Upper lobe of left lung (tissue), 4 donors: ENCODE measurements around the gene RSF1.

Experiments used
- EP300 ChIP-seq, 4 donors: sonication (generic); formaldehyde crosslinking; IDR thresholded peaks; one replicate each; pipeline ENCODE4 v1.5.1; 2017; ENCODE audit warnings: antibody characterized with exemption in 4 of 4, control low read depth in 2 of 4
- POLR2A ChIP-seq, 4 donors: fragments of 450-650 bp; IDR thresholded peaks; one replicate each; pipeline ENCODE4 v1.5.1; 2016 to 2017; ENCODE audit warnings: antibody characterized with exemption in 4 of 4, mild to moderate bottlenecking in 2 of 4
- POLR2AphosphoS5 ChIP-seq, 2 donors: sonication (generic); formaldehyde crosslinking; IDR thresholded peaks; one replicate each; pipeline ENCODE4 v1.5.1; 2017; ENCODE audit warnings: antibody characterized with exemption in 2 of 2
- TF ChIP-seq, protein P1 (sequence below), 6 experiments: fragments of 450-650 bp in 4 of 6; fragments of 200-600 bp in 2 of 6; sonication (generic) in 2 of 6; IDR thresholded peaks; one replicate each; pipeline ENCODE4 v1.5.1; 2016 to 2019; ENCODE audit warnings: antibody characterized with exemption in 6 of 6

DNA sequence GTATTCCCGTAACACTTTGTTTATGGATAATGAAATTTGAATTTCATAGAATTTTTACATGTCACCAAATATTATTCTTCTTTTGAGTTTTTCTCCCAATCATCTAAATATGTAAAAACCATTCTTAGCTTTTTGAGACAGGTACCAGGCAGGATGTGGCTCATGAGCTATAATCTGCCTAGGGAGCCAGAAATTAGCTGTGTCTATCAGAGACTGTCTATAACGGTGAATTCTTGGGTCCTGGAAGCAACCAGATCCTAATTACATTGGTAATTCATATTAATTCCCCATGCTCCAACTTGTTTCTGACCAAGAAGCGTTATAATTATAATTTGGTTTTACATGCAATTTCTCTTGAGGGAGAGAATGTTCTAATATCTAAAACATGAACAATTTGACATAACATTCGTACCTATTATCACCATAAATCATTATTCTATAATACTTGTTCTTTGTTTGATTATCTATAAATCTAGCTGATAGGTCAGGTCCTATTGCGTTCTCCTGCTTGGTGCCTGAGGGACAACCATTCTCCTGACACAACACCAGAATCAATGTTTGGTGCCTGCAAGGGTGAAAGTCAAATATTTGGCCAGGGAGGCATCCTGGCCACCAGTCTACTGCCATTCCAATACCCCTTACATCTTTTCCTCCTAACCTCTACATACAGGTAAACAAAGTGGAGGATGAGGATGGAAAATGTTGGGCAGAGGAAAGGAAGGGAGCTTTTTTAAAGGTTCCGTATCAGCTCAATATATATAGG is 69.9 kb downstream of the RSF1 start:
- TF ChIP-seq, protein P1, sequence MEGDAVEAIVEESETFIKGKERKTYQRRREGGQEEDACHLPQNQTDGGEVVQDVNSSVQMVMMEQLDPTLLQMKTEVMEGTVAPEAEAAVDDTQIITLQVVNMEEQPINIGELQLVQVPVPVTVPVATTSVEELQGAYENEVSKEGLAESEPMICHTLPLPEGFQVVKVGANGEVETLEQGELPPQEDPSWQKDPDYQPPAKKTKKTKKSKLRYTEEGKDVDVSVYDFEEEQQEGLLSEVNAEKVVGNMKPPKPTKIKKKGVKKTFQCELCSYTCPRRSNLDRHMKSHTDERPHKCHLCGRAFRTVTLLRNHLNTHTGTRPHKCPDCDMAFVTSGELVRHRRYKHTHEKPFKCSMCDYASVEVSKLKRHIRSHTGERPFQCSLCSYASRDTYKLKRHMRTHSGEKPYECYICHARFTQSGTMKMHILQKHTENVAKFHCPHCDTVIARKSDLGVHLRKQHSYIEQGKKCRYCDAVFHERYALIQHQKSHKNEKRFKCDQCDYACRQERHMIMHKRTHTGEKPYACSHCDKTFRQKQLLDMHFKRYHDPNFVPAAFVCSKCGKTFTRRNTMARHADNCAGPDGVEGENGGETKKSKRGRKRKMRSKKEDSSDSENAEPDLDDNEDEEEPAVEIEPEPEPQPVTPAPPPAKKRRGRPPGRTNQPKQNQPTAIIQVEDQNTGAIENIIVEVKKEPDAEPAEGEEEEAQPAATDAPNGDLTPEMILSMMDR (IDR thresholded peaks at IDR 0.05): no peak
- TF ChIP-seq POLR2AphosphoS5 (IDR thresholded peaks at IDR 0.05): no peak
- no peak for TF ChIP-seq POLR2A (IDR thresholded peaks at IDR 0.05)
- no peak for TF ChIP-seq EP300 (IDR thresholded peaks at IDR 0.05)
